Activated effector memory CD4-positive, alpha-beta T cell treated with anti-CD3 and anti-CD28 coated beads, Interleukin-2, amount 50 U/mL, for 16 hours (primary cell): Measurements from ENCODE around the gene TMEM139.

ENCODE experiments used
- DNase-seq: peaks from one replicate; pipeline ENCODE4 v3.0.0-alpha.2; 2020

The TMEM139 gene

DNA sequence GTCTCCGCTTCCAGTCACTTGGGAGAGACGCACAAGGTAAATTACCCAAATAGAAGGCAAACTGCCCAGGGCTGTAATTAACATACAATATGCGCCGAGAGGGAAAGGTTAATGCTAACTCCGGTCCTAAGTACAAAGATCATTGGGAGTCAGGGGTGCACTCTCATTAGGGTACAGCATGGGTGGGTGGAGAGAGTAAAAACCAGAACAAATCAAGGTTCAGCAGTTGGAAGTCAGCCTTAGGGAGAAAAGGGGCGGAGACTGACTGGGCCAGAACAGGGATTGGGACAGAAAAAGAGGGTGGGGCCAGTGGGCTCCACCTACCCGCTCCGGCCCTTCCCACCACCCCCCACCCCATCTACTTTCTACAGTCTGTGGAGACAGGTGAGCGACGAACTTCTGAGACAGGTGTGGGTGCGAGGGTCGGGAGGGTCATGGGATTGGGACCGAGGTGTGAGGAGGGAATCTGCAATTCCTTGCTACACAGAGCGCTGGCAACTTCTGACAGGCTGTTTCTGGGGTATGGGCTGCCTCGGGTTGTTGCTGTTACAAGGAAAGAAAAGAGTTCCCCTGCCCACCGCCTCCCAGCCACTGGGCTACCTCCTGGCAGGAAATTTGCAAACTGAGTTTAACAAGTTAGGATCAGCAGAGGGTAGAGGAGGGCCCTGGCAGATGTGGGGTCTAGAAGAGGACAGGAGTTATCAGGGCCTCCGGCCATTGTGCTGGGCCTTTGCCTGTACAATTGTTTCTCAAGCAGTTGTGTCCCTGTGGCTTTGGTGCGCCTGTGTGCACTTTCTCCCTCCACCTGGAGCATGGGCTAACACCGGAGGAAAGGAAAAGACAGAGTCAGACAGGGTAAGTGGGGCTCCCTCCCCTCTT, at the start of gene TMEM139:
TSS of gene TMEM139 (plus strand) at position 368 of the 879 bp plus-strand sequence. CDS start 1,000 bp downstream, outside the sequence.
- no peak for DNase-seq

GRCh38 chr7:143235561-143235960, 49.2 kb upstream of the TMEM139 start:
- no peak for DNase-seq

GRCh38 chr7:143236408-143236990, 48.3 kb upstream of the TMEM139 start:
- DNase-seq: no peak

GRCh38 chr7:143237366-143237765, 47.4 kb upstream of the TMEM139 start:
- DNase-seq: no peak

DNA sequence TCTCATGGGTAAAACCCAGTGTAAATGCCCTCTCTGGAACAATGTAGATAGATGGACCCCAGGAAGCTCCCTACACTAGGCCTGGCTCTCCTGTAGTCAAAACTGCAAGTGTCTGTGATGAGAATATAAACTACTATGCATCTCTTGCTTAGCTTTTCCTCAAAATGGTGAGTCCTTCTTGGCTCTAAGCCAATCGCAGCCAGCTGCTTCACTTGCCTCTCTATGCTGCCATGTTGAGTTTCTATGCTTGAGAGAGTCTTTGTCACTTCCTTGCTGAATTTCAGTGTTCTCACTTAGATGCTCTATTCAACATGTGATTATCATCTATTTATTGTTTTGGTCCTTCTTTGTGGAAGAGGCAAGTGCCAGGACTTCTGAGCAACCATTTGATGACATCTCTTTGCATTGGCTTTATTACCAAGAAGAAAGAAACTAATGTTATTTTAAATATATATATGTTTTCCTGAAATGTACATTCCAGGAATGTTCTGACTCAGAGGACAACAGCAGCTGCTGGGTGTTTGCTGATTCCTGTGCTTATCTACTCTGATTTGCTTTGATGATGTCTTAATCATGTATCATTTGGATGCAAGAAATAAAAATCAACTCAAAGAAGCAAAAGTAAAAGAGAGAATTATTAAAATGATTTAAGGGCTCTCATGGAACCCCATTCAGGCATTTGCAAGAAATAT, 46.3 kb upstream of the TMEM139 start:
- DNase-seq: no peak

DNA sequence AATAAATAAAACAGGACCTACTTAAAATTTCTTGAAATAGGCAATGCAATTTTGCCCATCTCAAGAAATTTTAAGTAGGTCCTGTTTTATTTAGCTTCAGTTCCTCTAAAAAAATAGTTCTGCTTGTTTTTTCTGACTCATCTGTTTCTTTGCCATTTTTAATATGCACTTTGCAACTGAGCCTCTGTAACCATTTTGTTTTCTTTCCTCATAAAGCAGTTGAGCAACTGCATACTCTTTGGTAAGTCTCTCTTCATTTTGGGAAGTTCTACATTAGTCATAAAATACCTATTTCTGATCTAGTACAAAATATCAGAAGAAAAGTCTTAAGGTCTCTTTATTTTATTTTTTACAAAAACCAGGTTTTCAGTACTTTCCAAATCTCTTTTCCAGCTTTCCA, 44.9 kb upstream of the TMEM139 start:
- DNase-seq: no peak

DNA sequence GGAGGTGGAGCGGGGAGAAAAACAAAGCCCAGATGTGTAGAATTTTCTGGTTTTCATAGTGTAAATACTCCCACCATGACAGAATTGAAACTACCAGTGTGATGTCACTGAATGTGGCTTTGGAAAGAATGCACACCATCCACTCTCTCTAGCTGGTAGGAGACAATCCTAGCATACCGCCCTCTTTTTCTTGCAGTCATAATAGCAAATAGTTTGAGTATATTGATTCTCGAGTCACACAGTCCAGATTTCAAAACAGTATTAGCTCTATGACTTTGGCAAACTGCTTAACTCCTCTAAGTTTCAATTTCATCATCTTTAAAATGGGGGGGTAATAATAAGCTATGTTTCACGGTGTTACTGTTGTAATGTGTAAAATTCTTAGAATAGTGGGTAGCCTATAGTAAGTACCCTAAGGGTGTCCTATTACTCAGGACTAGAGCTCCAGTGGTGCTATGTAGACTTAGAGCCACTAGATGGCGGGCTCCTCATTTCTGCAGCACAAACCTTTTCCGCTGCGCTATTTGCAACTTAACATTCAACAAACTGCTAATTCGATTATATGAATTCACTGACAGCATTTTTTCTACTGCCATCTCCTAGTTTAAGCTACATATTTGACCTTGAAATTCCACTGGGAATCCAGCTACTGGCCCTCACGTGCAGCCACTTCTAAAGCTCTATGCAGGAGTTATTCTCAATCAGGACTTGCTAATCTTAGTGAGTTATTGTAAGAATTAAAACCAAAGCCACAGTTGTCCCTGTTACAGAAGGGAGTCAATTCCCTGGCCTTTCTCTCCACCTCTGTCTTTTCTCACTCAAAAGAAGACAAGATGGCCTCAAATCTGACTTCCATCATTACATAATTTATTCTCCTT, 44.2 kb upstream of the TMEM139 start:
- peak; percentile 87 for DNase-seq

GRCh38 chr7:143242306-143242705, 42.5 kb upstream of the TMEM139 start:
- DNase-seq: no peak

DNA sequence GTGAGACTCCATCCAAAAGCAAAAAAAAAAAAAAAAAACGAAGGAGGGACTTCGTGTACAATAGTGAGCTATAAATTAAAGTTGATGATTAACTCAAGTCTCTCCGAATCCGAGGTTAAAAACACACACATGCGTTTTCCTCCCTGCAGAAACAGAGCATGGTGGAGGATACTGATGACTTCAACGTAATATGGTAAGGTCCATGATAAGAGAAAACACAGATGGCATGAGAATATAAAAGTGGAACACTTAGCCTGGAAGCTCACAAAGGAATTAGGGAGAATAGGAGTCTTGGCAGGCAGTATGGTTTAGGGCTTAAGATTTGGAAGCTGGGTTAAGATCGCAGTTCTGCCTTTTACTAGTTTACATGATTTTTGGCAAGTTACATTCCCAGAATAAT, 41.6 kb upstream of the TMEM139 start:
- DNase-seq: no peak

DNA sequence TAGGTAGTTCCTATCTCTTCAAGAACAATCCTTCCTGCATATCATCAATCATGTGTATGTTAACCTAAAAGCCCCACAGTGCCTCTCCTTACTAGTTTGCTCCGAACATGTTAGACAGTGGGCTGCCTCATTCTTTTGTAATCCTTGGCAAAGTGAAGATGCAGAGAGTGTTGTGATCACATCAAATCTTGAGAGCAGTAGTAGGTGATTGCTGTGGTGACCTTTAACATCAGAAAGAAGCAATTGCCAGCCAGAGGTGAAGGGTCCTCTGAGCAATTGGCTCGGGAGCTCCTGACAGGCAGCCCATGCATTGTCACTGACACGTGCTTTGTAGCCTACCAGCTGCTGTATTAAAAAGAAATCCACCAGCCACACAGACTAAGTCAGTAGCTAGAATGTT, 41.1 kb upstream of the TMEM139 start:
- DNase-seq: no peak

DNA sequence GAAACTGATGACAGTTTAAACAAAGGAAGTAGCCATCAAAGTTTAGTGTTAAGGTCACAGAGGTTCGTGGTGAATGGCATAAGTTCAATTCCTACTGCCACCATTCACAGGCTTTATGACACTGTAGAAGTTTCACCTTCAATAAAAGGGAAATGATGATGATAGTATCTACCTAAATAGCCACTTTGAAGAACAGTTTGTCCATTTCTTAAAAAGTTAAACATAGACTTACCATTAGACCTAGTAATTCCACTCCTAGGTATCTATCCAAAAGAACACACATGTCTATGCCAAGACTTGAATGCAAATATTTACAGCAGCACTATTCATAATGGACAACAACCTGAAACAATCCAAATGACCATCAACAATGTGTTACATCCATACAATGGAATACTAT, 40.4 kb upstream of the TMEM139 start:
- no peak for DNase-seq

DNA sequence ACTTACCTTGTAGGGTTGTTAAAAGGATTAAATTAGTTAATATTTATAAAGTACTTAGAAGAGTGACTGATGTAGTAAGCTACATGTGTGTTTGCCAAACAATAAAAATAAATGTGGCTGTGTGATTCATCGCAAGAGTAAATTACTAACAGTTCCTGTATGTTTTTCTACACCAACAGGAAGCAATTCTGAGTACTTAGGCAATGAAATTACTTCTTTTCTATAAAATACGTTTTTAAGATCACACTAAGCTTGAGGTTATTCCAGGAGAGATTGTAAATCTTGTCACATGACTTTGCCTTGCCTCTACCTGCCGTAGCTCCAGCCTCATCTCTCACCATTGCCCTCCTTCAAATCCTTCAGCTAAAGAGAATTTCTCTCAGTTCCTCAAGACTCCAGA, 39.6 kb upstream of the TMEM139 start:
- DNase-seq: no peak

GRCh38 chr7:143247372-143247771, 37.4 kb upstream of the TMEM139 start:
- DNase-seq: no peak

DNA sequence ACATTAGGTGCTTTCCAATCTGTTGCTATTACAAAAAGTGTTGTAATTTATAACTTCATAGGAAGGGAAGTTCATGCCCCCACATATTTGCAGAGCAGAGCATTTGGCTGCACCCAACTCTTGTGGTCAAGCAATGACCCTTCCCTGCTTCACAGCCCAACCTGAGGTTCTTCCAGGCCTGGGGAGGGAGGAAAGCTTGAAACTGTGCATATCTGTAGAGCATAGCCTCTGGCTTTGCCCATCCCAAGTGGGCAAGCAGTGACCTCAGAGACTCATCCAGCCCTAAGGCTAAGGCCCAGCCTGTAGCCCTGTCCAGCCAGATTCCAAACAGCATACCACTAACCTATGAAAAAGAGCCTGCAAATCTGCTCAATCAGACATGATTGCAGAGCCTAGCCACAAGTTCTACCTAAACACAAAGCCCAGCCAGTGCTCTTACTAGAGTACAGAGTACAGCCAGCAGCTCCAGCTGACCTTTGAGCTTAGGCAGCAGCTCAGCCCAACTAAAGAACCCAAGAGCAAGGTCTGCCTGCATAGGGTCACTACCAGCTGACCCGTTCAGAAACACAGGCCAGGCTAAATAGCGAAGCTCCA, 35.9 kb upstream of the TMEM139 start:
- no peak for DNase-seq

DNA sequence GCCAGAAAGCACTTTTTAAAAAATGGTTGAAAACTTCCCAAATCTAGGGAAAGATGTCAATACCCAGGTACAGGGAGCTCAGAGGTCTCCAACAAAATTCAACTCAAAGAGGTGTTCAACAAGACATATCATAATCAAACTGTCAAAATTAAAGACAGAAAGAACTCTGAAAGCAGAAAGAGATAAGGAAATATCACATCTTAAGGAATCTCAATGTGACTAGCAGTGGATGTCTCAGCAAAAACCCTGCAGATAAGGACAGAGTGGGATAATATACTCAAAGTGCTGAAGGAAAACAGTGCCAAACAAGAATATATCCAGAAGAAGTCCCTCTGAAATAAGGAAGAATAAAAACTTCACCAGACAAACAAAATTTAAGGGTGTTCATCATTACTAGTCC, 34.6 kb upstream of the TMEM139 start:
- no peak for DNase-seq

- DNase-seq: no peak
Observed at GRCh38 chr7:143250822-143251221, 33.9 kb upstream of the TMEM139 start.

- DNase-seq: no peak
Observed at GRCh38 chr7:143252006-143252405, 32.8 kb upstream of the TMEM139 start.

- no peak for DNase-seq
Observed at GRCh38 chr7:143255564-143255963, 29.2 kb upstream of the TMEM139 start.

- DNase-seq: no peak
Observed at GRCh38 chr7:143256325-143256724, 28.4 kb upstream of the TMEM139 start.

DNA sequence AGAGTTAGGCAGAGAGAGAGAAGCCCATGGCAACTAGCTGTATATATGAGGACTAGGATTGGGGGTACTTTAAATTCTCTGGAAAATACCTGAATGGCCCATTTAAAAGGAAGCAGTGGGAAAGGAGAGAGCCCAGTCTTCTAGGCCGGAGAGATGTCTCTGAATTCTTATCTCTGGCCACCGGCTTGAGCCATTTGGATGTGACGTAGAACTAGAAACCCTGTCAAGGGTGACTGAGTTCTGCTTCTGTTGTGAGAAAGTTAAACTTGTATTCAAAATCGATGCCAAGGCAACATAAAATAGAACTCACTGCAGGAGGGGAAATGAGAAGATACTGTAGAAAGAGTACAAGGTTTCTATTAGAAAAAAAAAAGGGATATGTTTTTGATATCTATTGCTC, 27.8 kb upstream of the TMEM139 start:
- no peak for DNase-seq

DNA sequence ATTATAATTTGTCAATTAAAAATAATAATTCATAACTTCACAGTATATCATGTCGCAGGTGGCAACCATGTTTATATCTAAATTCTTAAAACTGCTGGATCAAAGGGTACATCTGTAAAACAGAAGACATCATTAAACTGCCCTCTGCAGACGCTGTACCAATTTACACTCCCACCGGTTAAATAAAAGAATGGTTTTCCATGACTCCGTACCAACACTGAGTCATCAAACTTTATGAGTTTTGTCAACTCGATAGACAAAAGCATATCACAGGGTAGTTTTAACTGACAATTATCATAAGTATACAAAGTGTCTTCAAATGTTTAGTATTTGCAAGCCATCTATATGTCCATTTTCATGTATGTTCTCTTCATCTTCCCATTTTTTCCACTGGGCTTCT, 27.3 kb upstream of the TMEM139 start:
- DNase-seq: no peak

- no peak for DNase-seq
Observed at GRCh38 chr7:143258831-143259230, 25.9 kb upstream of the TMEM139 start.

GRCh38 chr7:143259765-143260164, 25.0 kb upstream of the TMEM139 start:
- DNase-seq: no peak
